HEK293 (cell line): ENCODE results near the gene NSMCE1.

Experiments
- CTCF ChIA-PET: fragments of 350-600 bp; formaldehyde crosslinking; extraction: SDS; loops from one replicate; lab custom pipeline; 2021; ENCODE audit warnings: antibody characterized with exemption; lab: Yijun Ruan, JAX
- POLR2A ChIA-PET: fragments of 300-600 bp; formaldehyde crosslinking; extraction: SDS; loops from one replicate; lab custom pipeline; 2020; ENCODE audit warnings: antibody characterized with exemption, inconsistent platforms; lab: Yijun Ruan, JAX
- H3K27ac ChIP-seq: fragments of 200-500 bp; sonication (Bioruptor generic); 2 replicates; pipeline ENCODE4 v1.5.1; 2014; ENCODE audit warnings: low read depth, low read length, control low read depth, inconsistent platforms; ENCODE audit errors: extremely low read depth
- H3K36me3 ChIP-seq, 2 experiments: fragments of 200-500 bp in 1 of 2; sonication (Bioruptor generic) in 1 of 2; 1 replicate in 1 of 2; 2 replicates in 1 of 2; pipeline ENCODE4 v1.5.1; 2014 to 2017; ENCODE audit warnings: inconsistent platforms in 2 of 2, low read length in 2 of 2; ENCODE audit not compliant: control insufficient read depth in 2 of 2, insufficient read depth in 1 of 2
- H3K4me1 ChIP-seq: fragments of 200-500 bp; sonication (Bioruptor generic); 2 replicates; pipeline ENCODE4 v1.5.1; 2014; ENCODE audit warnings: mild to moderate bottlenecking, low read length, inconsistent platforms; ENCODE audit not compliant: control insufficient read depth, insufficient read depth
- H3K4me3 ChIP-seq: 2 replicates; pipeline ENCODE4 v1.5.1; 2011; ENCODE audit warnings: low read depth, mild to moderate bottlenecking, control low read depth, low read length, moderate library complexity
- H3K9me3 ChIP-seq: fragments of 200-500 bp; sonication (Bioruptor generic); 2 replicates; pipeline ENCODE4 v1.5.1; 2014; ENCODE audit warnings: low read depth, low read length, inconsistent platforms; ENCODE audit not compliant: control insufficient read depth, insufficient read depth
- HOXC10 ChIP-seq: sonication (generic); formaldehyde crosslinking; IDR thresholded peaks from 2 replicates; pipeline ENCODE4 v1.8.1; 2023; ENCODE audit warnings: mild to moderate bottlenecking, missing genetic modification reagents
- MZF1 ChIP-seq: fragments of 450-650 bp; formaldehyde crosslinking; IDR thresholded peaks from 2 replicates; pipeline ENCODE4 v1.5.1; 2017; ENCODE audit warnings: missing biosample characterization, missing genetic modification characterization, borderline replicate concordance
- PRDM1 ChIP-seq: fragments of 450-650 bp; formaldehyde crosslinking; IDR thresholded peaks from 2 replicates; pipeline ENCODE4; 2016; ENCODE audit warnings: missing biosample characterization, missing genetic modification characterization
- YY2 ChIP-seq: fragments of 450-650 bp; formaldehyde crosslinking; IDR thresholded peaks from 2 replicates; pipeline ENCODE4 v1.5.1; 2016; ENCODE audit warnings: missing biosample characterization, missing genetic modification characterization
- ZBTB1 ChIP-seq: fragments of 450-650 bp; formaldehyde crosslinking; IDR thresholded peaks from 2 replicates; pipeline ENCODE4 v1.5.1; 2016; ENCODE audit warnings: missing biosample characterization, missing genetic modification characterization
- ZBTB8A ChIP-seq: fragments of 450-650 bp; formaldehyde crosslinking; IDR thresholded peaks from 2 replicates; pipeline ENCODE4 v1.5.1; 2016; ENCODE audit warnings: missing biosample characterization, missing genetic modification characterization
- ZFHX2 ChIP-seq: fragments of 450-650 bp; formaldehyde crosslinking; conservative IDR thresholded peaks from 2 replicates; pipeline ENCODE4 v1.5.1; 2016; ENCODE audit warnings: missing biosample characterization, missing genetic modification characterization
- ZNF112 ChIP-seq: fragments of 450-650 bp; formaldehyde crosslinking; IDR thresholded peaks from 2 replicates; pipeline ENCODE4 v1.5.0; 2017; ENCODE audit warnings: missing biosample characterization, missing genetic modification characterization
- ZNF140 ChIP-seq: fragments of 450-650 bp; formaldehyde crosslinking; IDR thresholded peaks from 2 replicates; pipeline ENCODE4 v1.5.1; 2016; ENCODE audit warnings: missing biosample characterization, missing genetic modification characterization
- ZNF155 ChIP-seq: fragments of 450-650 bp; formaldehyde crosslinking; IDR thresholded peaks from 2 replicates; pipeline ENCODE4 v1.5.1; 2016; ENCODE audit warnings: missing biosample characterization, missing genetic modification characterization
- ZNF157 ChIP-seq: fragments of 450-650 bp; formaldehyde crosslinking; IDR thresholded peaks from 2 replicates; pipeline ENCODE4 v1.5.1; 2016; ENCODE audit warnings: missing biosample characterization, missing genetic modification characterization
- ZNF16 ChIP-seq: fragments of 450-650 bp; formaldehyde crosslinking; IDR thresholded peaks from 2 replicates; pipeline ENCODE4 v1.5.1; 2016; ENCODE audit warnings: low read depth, missing biosample characterization, missing genetic modification characterization
- ZNF202 ChIP-seq: fragments of 450-650 bp; formaldehyde crosslinking; IDR thresholded peaks from 2 replicates; pipeline ENCODE4 v1.5.1; 2016; ENCODE audit warnings: missing biosample characterization, missing genetic modification characterization, borderline replicate concordance
- ZNF274 ChIP-seq, 2 experiments: fragments of 200-500 bp in 1 of 2; fragments of 450-650 bp in 1 of 2; sonication (Bioruptor generic) in 1 of 2; formaldehyde crosslinking in 1 of 2; IDR thresholded peaks; 2 replicates each; pipeline versions ENCODE4 v1.5.1 to v1.6.1; 2014 to 2016; ENCODE audit warnings: borderline replicate concordance in 1 of 2, inconsistent platforms in 1 of 2, low read length in 1 of 2, missing biosample characterization in 1 of 2, missing genetic modification characterization in 1 of 2
- ZNF292 ChIP-seq: fragments of 450-650 bp; formaldehyde crosslinking; IDR thresholded peaks from 2 replicates; pipeline ENCODE4 v1.5.1; 2016; ENCODE audit warnings: low read depth, missing biosample characterization, missing genetic modification characterization, borderline replicate concordance
- ZNF302 ChIP-seq: fragments of 450-650 bp; formaldehyde crosslinking; IDR thresholded peaks from 2 replicates; pipeline ENCODE4 v1.5.1; 2016; ENCODE audit warnings: missing biosample characterization, missing genetic modification characterization, low read depth
- ZNF311 ChIP-seq: fragments of 450-650 bp; formaldehyde crosslinking; IDR thresholded peaks from 2 replicates; pipeline ENCODE4 v1.5.1; 2017; ENCODE audit warnings: missing biosample characterization, missing genetic modification characterization, borderline replicate concordance
- ZNF350 ChIP-seq: fragments of 450-650 bp; formaldehyde crosslinking; IDR thresholded peaks from 2 replicates; pipeline ENCODE4 v1.5.0; 2017; ENCODE audit warnings: missing biosample characterization, mild to moderate bottlenecking, missing genetic modification characterization
- ZNF354C ChIP-seq: fragments of 450-650 bp; formaldehyde crosslinking; IDR thresholded peaks from 2 replicates; pipeline ENCODE4 v1.5.1; 2016; ENCODE audit warnings: missing biosample characterization, missing genetic modification characterization, low read depth, borderline replicate concordance
- ZNF391 ChIP-seq: fragments of 450-650 bp; formaldehyde crosslinking; IDR thresholded peaks from 2 replicates; pipeline ENCODE4 v1.5.1; 2016; ENCODE audit warnings: low read depth, missing biosample characterization, missing genetic modification characterization, borderline replicate concordance
- ZNF404 ChIP-seq: fragments of 450-650 bp; formaldehyde crosslinking; IDR thresholded peaks from 2 replicates; pipeline ENCODE4 v1.5.1; 2017; ENCODE audit warnings: missing biosample characterization, missing genetic modification characterization
- ZNF416 ChIP-seq: fragments of 450-650 bp; formaldehyde crosslinking; IDR thresholded peaks from 2 replicates; pipeline ENCODE4 v1.5.1; 2016; ENCODE audit warnings: missing biosample characterization, missing genetic modification characterization
- ZNF423 ChIP-seq: fragments of 450-650 bp; formaldehyde crosslinking; IDR thresholded peaks from 2 replicates; pipeline ENCODE4 v1.5.1; 2016; ENCODE audit warnings: missing biosample characterization, missing genetic modification characterization
- ZNF548 ChIP-seq: fragments of 450-650 bp; formaldehyde crosslinking; IDR thresholded peaks from 2 replicates; pipeline ENCODE4 v1.5.1; 2016; ENCODE audit warnings: missing biosample characterization, missing genetic modification characterization
- ZNF585B ChIP-seq: fragments of 450-650 bp; formaldehyde crosslinking; IDR thresholded peaks from 2 replicates; pipeline ENCODE4 v1.5.1; 2016; ENCODE audit warnings: missing biosample characterization, missing genetic modification characterization
- ZNF610 ChIP-seq: fragments of 450-650 bp; formaldehyde crosslinking; IDR thresholded peaks from 2 replicates; pipeline ENCODE4 v1.5.1; 2016; ENCODE audit warnings: missing biosample characterization, missing genetic modification characterization, borderline replicate concordance
- ZNF677 ChIP-seq: fragments of 450-650 bp; IDR thresholded peaks from 2 replicates; pipeline ENCODE4 v1.5.0; 2018; ENCODE audit warnings: missing biosample characterization, mild to moderate bottlenecking, missing genetic modification characterization, moderate library complexity
- ZNF768 ChIP-seq: fragments of 450-650 bp; formaldehyde crosslinking; IDR thresholded peaks from 2 replicates; pipeline ENCODE4 v1.5.1; 2018; ENCODE audit warnings: missing biosample characterization, mild to moderate bottlenecking, missing genetic modification characterization
- TF ChIP-seq, protein P1 (sequence below): fragments of 450-650 bp; formaldehyde crosslinking; IDR thresholded peaks from 2 replicates; pipeline ENCODE4 v1.5.1; 2017; ENCODE audit warnings: missing biosample characterization, missing genetic modification characterization

NSMCE1 gene

DNA sequence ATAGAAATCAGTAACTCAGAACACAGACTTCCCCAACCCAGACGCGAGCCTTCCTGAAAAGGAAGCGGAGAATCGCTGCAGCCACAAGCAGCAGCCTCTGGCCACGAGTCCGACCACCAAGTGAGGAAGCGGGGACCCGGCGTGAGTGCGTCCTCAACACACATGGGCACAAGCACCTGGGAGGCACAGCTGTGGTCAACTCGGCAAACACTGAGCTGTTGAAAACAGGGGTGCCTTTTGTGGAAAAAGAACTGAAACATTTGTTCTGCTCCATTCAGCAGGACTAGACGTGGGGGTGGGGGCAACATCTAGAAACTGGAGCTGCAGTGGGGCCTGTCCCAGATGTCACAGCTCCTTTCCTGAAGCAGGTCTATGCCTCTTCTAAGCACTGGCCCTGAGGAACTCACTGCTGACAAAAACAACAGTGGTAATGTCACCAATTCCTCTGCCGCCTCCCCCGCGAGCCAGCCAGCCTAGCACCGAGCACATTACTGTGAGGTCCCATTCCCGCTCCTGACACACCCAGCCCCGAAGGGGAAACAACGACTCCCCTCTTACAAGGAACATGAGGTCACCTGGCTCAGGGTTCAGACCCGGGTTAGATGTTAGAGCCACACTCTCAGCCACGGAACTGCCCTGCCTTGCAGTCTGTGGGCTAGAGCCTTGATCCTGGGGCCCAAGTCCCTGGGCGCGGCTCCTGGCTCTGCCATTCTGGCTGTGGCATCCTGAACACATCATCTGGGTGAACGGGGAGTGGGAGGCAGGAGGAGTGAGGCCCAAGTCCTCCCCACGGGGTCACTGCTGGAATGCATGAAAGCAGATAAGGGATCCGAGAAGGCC, 36.3 kb downstream of the NSMCE1 start (continued):
- no peak for TF ChIP-seq HOXC10
- no peak for TF ChIP-seq ZNF677 (tag by site-specific recombination)
- TF ChIP-seq YY2: no peak
- no peak for TF ChIP-seq ZNF404 (tag by site-specific recombination)
- TF ChIP-seq ZNF292 (tag by site-specific recombination): no peak
- TF ChIP-seq ZNF585B (tag by site-specific recombination): no peak
- TF ChIP-seq ZNF391 (tag by site-specific recombination): no peak
- no peak for TF ChIP-seq ZNF157 (tag by site-specific recombination)
- no peak for TF ChIP-seq ZBTB1 (tag by site-specific recombination)
- no peak for TF ChIP-seq ZNF354C (tag by site-specific recombination)
- no peak for TF ChIP-seq ZNF548 (tag by site-specific recombination)
- no peak for TF ChIP-seq ZNF416 (tag by site-specific recombination)

DNA sequence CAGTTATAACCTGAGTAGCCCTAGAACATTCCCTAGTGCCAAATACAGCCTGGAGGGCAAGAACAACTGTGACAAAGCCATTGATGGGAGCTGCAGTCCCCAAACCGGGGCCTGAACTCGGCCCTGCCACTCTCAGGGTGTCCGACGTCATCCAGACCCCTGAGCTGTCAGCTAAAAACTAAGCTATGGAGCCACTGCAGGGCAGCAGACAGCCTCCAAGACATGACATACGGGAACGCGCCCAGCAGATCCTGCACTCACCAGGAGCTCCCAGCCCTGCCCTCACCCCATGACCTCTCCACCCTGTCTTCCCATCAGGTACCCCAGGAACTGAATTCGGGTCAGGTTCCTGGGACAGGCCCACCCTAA, 36.9 kb downstream of the NSMCE1 start:
- Histone ChIP-seq H3K9me3 (no peaks in the 10 kb centered on the region), H3K4me3 (no peak overlapping the region), H3K36me3 (peaks cover 0 to 41% of the 10 kb centered on the region in 2 experiments; a peak in 1 of 3 replicates), H3K4me1 (peaks cover 4% of the 10 kb centered on the region; the same call in 1 of the 2 replicates), H3K27ac (no peak overlapping the region)
- no peak for TF ChIP-seq ZNF112 (tag by site-specific recombination)
- TF ChIP-seq ZNF610 (tag by site-specific recombination): no peak
- no peak for TF ChIP-seq ZNF423 (tag by site-specific recombination)
- TF ChIP-seq ZNF302: no peak
- TF ChIP-seq PRDM1 (tag by site-specific recombination): no peak
- TF ChIP-seq ZNF140: no peak
- no peak for TF ChIP-seq ZNF274 (IDR thresholded peaks at IDR 0.05; ENCODE audit: low read length)
- no peak for TF ChIP-seq ZNF274 (tag by site-specific recombination; IDR thresholded peaks at IDR 0.05; ENCODE audit: borderline replicate concordance)
- no peak for TF ChIP-seq ZBTB8A (tag by site-specific recombination)
- no peak for TF ChIP-seq ZNF350 (tag by site-specific recombination)
- TF ChIP-seq ZNF155: no peak
- TF ChIP-seq ZNF768: no peak
- TF ChIP-seq MZF1: no peak
- no peak for TF ChIP-seq ZNF202 (tag by site-specific recombination)
- TF ChIP-seq, protein P1, sequence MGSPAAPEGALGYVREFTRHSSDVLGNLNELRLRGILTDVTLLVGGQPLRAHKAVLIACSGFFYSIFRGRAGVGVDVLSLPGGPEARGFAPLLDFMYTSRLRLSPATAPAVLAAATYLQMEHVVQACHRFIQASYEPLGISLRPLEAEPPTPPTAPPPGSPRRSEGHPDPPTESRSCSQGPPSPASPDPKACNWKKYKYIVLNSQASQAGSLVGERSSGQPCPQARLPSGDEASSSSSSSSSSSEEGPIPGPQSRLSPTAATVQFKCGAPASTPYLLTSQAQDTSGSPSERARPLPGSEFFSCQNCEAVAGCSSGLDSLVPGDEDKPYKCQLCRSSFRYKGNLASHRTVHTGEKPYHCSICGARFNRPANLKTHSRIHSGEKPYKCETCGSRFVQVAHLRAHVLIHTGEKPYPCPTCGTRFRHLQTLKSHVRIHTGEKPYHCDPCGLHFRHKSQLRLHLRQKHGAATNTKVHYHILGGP: no peak
- no peak for TF ChIP-seq ZFHX2
- TF ChIP-seq ZNF311: no peak
- TF ChIP-seq ZNF404 (tag by site-specific recombination): no peak
- no peak for TF ChIP-seq ZNF16 (tag by site-specific recombination)
- ChIA-PET POLR2A (no interaction called here), CTCF (interaction anchor here (0.7 kb wide), 2 partner anchors 12 to 52 kb away, joined by 3 read pairs; no protein-coding TSS in a partner anchor)
